GM04503 (cell line): ENCODE results near the gene DUSP9.

ENCODE experiments used
- DNase-seq: peaks from one replicate; pipeline ENCODE4 v3.0.0-alpha.2; 2012; ENCODE audit warnings: low read depth

The DUSP9 gene

DNA sequence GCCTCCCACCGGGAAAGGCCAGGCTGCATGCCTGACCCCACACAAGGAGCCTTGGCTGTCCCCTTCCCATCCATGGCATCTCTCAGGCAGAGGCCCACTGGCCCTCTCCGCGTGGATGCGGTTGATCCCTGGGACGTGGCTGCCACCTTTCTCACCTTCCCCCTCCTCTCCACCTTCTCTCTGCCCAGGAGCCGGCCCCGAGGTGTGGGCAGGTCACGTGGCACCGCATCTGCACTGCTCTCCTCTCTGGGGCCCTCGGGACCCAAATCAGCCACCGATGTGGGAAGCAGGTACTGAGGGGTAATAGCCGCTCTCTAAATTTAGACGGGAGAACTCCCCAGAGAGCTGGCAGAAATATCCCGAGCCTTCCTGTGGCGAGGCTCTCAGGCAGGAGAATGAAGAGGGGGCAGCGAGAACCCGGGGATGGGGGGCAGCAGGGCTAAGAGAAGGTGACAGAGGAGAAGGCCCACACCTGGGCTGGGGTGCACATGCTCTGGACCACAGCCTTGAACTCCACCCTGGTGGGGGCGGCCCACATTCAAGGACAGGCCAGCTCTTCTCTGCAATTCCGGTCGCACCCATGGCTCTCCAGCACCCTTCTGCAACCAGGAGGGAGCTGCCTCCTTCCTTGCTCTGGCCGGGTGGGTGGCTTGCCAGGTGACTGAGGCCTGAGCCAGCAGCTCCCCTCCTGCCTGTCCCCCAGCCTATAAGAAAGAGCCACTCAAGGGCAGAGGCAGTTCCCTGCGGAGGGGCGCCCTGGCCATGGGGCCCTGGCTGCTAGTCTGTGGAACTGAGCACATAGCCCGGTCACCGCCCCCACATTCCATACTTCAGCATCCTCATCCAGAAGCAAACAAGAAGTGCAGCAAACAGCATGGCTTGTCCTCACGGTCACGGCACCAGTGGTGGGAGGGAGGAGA lies 9.6 kb upstream of the DUSP9 start:
- no peak for DNase-seq

- no peak for DNase-seq
Observed at GRCh38 chrX:153638041-153638371, 9.0 kb upstream of the DUSP9 start.

DNA sequence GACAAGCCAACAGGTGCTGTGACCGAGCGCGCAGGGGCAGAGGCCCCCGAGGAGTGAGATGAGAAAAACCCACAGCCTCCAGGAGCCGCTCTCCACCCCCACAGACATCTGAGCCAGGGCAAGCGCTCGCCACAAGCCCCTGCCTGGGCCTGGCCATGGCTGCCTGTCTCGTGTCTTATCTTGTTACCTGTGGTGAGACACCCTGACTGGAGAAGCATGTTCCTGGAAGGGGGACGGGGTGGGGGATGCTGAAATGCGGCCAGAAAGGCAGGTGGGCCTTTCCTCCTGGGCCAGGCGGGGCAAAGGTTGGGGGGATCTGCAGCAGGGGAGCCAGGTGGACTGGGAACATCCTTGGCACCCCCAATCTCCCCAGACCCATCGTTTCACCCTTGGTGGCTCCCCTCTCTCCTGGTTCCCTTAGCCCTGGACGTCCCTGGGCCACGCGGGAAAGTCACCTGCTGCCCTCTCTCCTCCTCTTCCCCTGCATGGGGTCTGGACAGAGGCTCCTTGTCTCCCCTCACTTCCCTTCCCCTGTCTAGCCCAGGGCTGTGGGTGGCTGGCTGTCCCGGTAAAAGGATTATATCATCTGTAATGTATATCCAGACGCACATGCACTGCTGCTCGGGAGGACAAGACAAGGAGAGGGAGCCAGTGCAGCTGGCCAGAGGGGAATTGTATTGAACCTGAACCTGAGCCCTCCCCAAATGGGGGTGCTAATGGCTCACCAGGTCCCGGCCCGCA lies 8.4 kb upstream of the DUSP9 start:
- no peak for DNase-seq

GRCh38 chrX:153639177-153640044 lies 7.6 kb upstream of the DUSP9 start:
- DNase-seq, result no peak

DNA sequence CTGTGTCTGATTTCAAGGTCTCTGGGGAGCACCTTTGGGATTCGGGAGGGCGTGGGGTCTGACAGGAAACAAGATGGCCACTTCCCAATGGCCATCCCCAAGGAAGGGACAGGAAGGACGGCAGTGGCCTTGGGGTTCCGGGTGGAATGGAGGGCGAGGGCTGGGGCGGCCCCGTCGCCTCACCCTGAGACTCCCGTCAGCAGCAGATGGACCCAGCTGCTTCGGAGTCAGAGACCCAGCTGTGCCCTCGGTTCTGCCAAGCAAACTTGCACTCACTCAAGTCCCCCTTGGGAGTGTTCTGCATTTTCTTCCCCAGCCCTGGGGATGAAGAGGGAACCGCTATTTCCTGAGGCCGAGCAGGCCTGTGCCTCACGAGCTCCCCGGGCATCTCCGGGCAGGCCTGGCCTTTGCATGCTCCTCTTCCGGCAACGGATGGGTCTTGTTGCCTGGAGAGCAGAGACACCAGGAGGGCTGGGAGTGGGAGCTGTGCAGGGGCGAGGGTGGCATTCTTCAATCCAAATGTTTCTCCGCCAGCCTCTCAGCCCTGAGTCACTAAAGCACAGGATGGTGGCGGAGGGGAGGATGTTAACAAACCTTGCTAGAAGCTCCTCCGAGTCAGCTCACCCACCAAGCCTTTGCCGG lies 6.8 kb upstream of the DUSP9 start:
- no peak for DNase-seq

- no peak for DNase-seq
Observed at GRCh38 chrX:153640736-153641575, 6.0 kb upstream of the DUSP9 start.

DNA sequence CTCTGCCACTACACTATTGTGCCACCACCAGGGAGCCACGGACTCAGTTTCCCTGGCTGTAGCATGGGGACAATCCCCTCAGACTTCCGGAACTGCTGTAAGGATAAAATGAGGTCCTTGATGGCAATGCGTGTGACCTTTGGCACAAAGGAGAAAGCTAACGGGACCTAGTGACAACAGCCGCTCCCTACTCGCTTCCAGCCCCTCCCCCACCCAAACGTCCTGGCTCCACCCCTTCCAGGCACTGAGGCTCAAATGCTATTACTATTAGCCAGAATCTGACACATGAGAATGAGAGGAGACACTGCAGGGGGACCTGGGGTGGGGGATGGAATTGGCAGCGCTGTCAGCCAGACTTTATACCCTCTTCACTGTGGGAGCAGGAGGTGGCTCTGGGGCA lies 5.4 kb upstream of the DUSP9 start:
- DNase-seq, result no peak

- DNase-seq, result no peak
Observed at GRCh38 chrX:153642051-153642654, 4.8 kb upstream of the DUSP9 start.

GRCh38 chrX:153642655-153643430 lies 4.2 kb upstream of the DUSP9 start:
- no peak for DNase-seq

- no peak for DNase-seq
Observed at GRCh38 chrX:153643431-153644351, 3.3 kb upstream of the DUSP9 start.

- DNase-seq, result no peak
Observed at GRCh38 chrX:153644356-153645125, 2.5 kb upstream of the DUSP9 start.

DNA sequence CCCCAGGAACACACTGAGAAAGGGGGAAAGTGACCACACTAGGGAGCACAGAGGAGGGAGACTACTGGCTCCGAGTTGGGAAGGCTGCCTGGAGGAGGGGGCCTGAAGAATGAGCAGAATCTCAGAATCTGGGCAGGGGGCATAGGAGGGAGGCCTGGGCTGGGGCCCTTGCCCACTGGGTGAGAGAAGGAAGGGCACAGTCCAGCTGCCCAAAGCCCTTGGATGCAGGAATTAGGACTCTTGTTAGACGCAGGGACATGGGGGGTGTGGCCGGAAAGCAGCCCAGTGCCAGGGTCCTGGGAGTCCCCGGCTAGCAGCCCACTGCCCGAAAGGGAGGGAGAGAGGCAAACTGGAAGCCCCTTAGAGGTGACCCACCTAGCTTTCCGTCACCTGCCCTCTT lies 1.9 kb upstream of the DUSP9 start:
- no peak for DNase-seq

DNA sequence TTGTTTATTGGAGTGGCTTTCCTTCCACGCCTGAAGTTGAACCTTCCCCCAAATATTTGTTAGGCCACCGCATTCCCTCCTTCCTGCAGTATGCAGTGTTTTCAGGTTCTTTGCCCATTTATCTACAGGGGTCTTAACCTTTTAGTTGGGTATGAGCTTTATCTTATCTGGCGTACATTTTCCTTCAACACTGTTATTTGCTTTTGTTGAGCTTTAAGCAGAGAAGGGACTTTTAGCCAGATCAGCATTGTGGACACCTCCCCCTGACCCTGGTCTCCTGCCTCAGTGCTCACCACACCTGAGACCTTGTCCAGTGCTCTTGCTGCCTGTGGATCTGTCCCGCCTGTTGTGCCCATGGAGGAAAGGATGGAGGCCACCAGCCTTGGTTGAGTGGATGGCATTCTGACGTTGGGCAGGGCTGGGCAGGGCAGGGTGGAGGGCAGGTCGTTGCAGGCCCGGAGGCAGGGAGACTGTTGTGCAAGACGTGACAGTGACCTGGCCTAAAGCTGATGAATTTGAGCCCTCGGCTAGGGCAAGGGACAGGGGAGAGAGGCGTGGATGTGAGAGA lies 998 bp upstream of the DUSP9 start:
- no peak for DNase-seq

DNA sequence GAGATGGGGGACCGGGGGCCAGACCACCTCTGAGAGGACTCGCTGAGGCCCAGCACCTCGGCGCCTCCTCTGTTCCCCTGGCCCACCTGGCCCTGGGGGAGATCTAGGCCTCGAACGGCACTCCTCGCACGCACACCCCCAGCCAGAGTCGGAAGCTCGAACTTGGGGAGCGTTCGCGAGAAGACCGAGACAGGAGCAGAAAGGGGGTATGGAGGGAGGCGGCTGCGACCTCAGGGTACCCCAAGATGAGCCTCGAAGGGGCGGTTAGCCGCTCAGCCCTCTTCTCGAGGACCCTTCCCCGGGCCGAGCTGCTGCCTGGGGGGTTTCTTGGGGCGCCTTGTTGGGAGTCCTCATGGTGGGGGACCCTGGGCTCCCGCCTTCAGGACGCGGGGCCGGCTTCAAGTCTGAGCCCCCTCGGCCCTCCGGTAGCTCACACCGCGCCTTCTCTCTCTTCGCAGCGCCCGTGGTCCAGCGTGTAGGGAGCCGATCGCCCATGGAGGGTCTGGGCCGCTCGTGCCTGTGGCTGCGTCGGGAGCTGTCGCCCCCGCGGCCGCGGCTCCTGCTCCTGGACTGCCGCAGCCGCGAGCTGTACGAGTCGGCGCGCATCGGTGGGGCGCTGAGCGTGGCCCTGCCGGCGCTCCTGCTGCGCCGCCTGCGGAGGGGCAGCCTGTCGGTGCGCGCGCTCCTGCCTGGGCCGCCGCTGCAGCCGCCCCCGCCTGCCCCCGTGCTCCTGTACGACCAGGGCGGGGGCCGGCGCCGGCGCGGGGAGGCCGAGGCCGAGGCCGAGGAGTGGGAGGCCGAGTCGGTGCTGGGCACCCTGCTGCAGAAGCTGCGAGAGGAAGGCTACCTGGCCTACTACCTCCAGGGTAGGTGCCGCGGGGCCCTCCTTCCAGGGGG lies 706 bp downstream of the DUSP9 start:
- DNase-seq, result no peak

GRCh38 chrX:153648358-153649177 lies 1.6 kb downstream of the DUSP9 start:
- DNase-seq, result no peak
